Stimulated activated CD8-positive, alpha-beta memory T cell treated with anti-CD3 and anti-CD28 coated beads, Interleukin-15, amount 100 ng/mL, for 24 hours (primary cell): Measurements from ENCODE around the gene PDHB.
"Not testable (repeated sequence)": the region's sequence is repeated elsewhere in the genome, so short reads cannot be mapped to it uniquely, and the experiment has no call there.

Experiments
- DNase-seq: peaks from one replicate; pipeline ENCODE4 v3.0.0-alpha.2; 2020; ENCODE audit warnings: low read depth

PDHB gene

GRCh38 chr3:58433400-58434167 lies at the start of gene PDHB:
Gene PDHB (minus strand): TSS chr3:58433832. CDS start chr3:58433809, 23 bp downstream.
- DNase-seq, result peak; percentile 72

- DNase-seq, result no peak
These were observed 49.4 kb upstream of the PDHB start for GRCh38 chr3:58482917-58483636.

GRCh38 chr3:58480309-58480708 lies 46.7 kb upstream of the PDHB start:
- DNase-seq, result no peak

DNA sequence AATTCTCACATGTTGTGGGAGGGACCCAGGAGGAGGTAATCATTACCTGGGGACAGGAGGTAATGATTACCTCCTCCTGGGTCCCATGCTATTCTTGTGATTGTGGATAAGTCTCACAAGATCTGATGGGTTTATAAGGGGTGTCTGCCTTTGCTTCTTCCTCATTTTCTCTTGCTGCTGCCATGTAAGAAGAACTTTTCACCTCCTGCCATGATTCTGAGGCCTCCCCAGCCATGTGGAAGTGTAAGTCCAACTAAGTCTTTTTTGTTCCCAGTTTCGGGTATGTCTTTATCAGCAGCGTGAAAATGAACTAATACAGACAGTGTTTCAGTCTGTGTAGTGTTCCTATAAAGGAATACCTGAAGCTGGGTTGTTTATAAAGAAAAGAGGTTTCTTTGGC lies 45.1 kb upstream of the PDHB start:
- no peak for DNase-seq

- no peak for DNase-seq
These were observed 41.4 kb upstream of the PDHB start for GRCh38 chr3:58474967-58475578.

GRCh38 chr3:58474348-58474911 lies 40.8 kb upstream of the PDHB start:
- DNase-seq, result no peak

GRCh38 chr3:58473275-58473674 lies 39.6 kb upstream of the PDHB start:
- no peak for DNase-seq

DNA sequence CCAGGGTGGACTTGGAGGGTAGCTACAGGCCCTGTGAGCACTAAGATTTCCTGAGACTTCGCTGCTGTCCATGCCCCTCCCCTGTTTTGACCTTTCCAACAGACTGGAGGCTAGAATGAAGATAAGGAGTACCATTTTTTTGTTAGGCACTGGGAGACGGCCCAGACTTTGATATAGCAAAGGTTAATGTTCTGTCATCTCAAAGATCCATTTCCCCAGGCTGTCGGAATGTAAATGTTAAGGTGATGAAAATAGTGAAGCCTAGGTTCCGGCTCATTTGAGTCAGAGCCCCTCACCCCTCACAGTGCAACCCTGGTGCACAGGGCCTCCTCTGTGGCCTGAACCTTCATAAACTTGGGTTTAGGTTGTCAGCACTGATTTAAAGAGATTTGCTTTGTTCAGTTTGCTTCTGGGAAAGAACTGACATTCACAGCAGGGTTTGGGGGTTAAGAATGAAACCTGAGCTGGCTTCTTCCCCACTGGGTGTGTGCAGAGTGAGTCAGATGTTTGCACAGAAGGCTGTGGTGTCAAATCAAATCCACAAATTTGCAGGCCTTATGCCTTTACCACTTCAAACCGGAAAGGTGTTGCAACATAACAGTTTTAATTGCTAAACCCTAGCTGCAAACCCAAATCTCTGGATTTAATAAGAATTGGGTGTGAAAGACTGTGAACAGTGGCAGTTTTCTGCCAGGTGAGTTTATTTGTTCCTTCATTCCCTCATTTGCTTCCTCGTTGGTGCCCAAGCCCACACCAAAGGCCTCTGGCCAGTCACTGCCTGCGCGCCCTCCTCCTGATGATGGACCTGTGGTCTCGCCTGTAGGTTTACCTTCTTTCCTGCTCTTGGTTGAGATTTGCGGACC lies 37.6 kb upstream of the PDHB start:
- DNase-seq, result no peak

DNA sequence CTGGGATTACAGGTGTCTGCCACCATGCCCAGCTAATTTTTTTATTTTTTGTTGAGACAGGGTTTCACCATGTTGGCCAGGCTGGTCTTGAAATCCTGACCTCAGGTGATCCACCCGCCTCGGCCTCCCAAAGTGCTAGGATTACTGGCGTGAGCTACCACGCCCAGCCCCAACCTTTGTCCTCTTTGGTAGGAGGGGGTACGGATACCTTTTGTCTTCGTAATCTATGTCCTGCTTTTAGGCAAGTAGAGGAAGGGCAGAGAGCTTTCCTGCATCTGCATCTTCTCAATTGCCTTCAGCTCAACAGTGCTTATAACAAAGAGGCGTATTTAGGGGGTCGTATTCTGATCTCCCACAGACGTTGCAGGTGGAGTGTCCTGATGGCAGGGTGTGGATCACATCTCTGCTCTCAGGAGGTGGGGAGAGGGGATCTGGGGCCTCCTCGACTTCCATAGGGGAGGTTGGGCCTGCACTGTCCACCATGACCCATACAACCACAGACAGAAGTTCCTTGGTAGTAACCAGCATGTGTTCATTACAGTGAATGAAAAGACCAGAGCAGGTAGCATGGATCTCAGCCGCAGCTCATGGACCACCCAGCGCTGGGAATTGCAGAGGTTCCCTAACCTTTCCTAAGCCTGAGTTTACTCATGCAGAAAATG lies 36.9 kb upstream of the PDHB start:
- DNase-seq, result no peak

GRCh38 chr3:58469096-58469495 lies 35.5 kb upstream of the PDHB start:
- DNase-seq, result no peak

GRCh38 chr3:58466899-58467563 lies 33.4 kb upstream of the PDHB start:
- no peak for DNase-seq

- no peak for DNase-seq
These were observed 31.2 kb upstream of the PDHB start for GRCh38 chr3:58464866-58465265.

- DNase-seq, result no peak
These were observed 30.3 kb upstream of the PDHB start for GRCh38 chr3:58463942-58464271.

DNA sequence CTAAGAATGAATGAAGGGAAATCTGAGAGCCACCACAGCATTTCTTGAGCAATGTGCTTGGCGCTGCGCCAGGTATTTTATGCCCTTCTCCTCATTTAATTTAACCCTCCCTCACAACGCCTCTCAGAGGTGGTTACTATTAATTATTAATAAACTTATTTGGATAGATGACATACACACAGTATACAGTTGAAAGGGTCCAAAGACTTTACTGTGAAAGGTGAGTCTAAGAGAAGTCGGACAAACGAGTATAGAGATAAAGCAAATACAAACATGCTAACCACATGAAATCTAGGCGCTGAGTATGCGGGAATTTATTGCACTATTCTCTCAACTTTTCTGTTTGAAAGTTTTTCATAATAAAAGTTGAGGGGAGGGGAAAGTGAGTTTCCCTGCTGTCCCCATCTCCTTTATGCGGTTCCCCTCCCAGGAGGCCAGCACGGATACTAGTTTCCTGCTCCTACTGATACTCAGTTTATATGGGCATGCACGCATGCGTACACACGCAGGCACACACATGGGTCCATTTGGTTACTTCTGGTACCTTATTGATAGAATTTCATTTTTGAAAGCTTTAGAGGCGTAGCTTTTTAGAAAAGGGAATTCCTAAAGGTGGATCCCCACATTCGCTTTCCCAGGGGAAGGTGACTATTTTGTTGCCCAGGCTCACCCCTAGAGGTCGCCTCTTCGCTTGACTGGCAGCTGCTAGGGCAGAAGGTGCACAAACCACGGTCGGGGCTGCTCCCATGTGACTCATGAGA lies 29.7 kb upstream of the PDHB start:
- DNase-seq, result peak; percentile 43

- DNase-seq, result no peak
These were observed 29.2 kb upstream of the PDHB start for GRCh38 chr3:58462829-58463180.

- DNase-seq, result no peak
These were observed 25.5 kb upstream of the PDHB start for GRCh38 chr3:58459160-58459559.

DNA sequence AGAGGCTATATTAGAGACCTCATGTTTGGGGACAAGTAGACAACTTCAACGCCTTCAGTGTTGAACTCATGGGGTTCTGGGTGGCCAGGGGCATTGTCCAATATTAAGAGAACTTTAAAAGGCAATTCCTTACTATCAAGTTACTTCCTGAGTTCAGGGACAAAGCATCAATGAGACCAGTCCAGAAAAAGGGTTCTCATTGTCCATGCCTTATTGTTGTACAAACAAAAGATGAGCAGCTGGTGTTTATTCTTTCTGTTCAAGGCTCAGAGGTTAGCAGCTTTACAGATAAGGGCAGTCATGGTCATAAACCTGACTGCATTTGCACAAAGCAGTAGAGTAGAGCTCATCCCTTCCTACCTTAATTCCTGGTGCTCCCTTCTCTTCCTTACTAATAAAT lies 18.5 kb upstream of the PDHB start:
- DNase-seq, result no peak

DNA sequence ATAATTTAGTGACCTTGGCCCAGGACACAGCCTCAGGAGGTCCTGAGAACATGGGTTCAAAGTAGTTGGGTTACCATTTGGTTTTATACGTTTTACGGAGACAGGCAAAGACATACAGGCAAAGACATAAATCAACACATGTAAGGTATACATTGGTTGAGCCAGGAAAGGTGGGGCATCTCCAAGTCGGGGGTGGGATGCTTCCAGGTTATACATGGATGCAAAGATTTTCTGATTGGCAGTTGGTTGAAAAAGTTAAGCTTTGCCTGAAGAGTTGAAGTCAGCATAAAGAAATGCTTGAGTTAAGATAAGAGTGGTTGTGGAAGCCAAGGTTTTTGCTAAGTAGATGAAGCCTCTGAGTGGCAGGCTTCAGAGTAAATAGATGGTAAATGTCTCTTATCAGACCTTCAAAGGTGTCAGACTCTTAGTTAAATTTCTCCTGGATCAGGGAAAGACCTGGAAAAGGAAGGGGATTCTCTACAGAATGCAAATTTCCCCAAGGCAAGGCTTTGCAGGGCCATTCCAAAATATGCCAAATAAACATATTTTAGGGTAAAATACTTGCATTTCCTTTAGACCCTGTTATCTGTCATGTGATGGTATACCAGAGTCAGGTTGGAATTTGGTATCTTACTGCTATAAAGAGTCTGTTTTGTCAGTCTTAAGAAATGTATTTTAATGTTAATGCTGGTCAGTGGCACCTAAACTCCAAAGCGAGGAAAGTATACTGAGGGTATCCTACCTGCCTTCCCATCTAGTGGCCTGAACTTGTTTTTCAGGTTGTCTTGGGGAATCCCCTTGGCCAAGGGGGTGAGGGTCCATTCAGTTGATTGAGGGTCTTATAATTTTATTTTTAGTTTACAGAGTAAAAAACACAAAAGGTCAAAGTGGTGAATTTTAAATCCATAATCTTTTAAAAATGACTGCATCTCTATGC lies 8.2 kb upstream of the PDHB start:
- no peak for DNase-seq

DNA sequence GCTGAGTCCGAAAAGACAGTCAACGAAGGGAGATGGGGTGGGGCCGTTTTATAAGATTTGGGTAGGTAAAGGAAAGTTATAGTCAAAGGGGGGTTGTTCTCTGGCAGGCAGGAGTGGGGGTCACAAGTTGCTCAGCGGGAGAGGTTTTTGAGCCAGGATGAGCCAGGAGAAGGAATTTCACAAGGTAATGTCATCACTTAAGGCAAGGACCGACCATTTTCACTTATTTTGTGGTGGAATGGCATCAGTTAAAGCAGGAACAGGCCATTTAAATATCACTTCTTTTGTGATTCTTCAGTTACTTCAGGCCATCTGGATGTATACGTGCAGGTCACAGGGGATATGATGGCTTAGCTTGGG lies 7.3 kb upstream of the PDHB start:
- DNase-seq, result not testable (repeated sequence)
